Measurements from ENCODE around the gene KIAA0753. TPM values are rescaled to one million over a fixed set of nuclear protein-coding genes. Genes with fewer than 3 reads are reported as not detected.
A peak's percentile ranks its signal among the peaks of the same experiment; 100 is the strongest.

Gene KIAA0753
- total and polyA plus RNA-seq, 2 of the 13 experiments (the other 11 are each of a cell fraction or from before 2014, with no cell fraction given) = 5.2 to 9.1 TPM

GRCh38 chr17:6684881-6685767 is 44.6 kb upstream of the KIAA0753 start (continued):
- TF ChIP-seq ETS1 (CRISPR knock-in tag; IDR thresholded peaks at IDR 0.05) (no peak), ZNF749 (CRISPR knock-in tag; IDR thresholded peaks at IDR 0.05; ENCODE audit: borderline replicate concordance) (no peak), ZNF713 (CRISPR knock-in tag; IDR thresholded peaks at IDR 0.05) (no peak), MTF1 (CRISPR knock-in tag; IDR thresholded peaks at IDR 0.05) (no peak), SAFB2 (CRISPR knock-in tag; IDR thresholded peaks at IDR 0.05; ENCODE audit: borderline replicate concordance, low read depth) (no peak), HBP1 (CRISPR knock-in tag; IDR thresholded peaks at IDR 0.05; ENCODE audit: low read depth) (no peak), CHD4 (IDR thresholded peaks at IDR 0.05; ENCODE audit: borderline replicate concordance, low read length) (no peak), ZNF124 (CRISPR knock-in tag; IDR thresholded peaks at IDR 0.05) (no peak)

- WGBS (ENCODE audit: low lambda C conversion rate) = 76% methylated on average over 7 of the region's 7 CpGs
- Histone ChIP-seq H3K79me2 (ENCODE audit: insufficient read depth, low read length) (no peaks in the 10 kb centered on the region), H3K9ac (ENCODE audit: insufficient read depth, low read depth, low read length) (no peak overlapping the region), H3K4me3 (replicated peaks in 1 of 3; ENCODE audit: insufficient read depth in 1 of 3, low read depth in 2 of 3, low read length in 3 of 3) (no peak overlapping the region), H2AFZ (ENCODE audit: low read length) (no peak overlapping the region), H3K27me3 (ENCODE audit: control insufficient read depth in 1 of 2, insufficient read depth in 2 of 2, low read length in 2 of 2) (no peaks in the 10 kb centered on the region), H3K4me1 (ENCODE audit: insufficient read depth, low read length) (peaks cover 68% of the 10 kb centered on the region), H3K4me2 (ENCODE audit: low read depth, low read length) (no peak overlapping the region), H3K9me3 (ENCODE audit: low read length) (no peaks in the 10 kb centered on the region), H3K27ac (ENCODE audit: extremely low read length, insufficient read depth, low read length) (peak overlapping the region; percentile 36), H4K20me1 (ENCODE audit: insufficient read depth, low read length) (no peaks in the 10 kb centered on the region), H3K36me3 (replicated peaks in 1 of 2; ENCODE audit: control insufficient read depth in 1 of 2, insufficient read depth in 2 of 2, low read length in 2 of 2) (peaks cover 0 to 13% of the 10 kb centered on the region in 2 experiments; a peak in 3 of 5 replicates)
- in situ Hi-C loops (cut with HindIII; ENCODE audit: extremely low pct_ligation_motif_present, low pct_unique_long_range_greater_than_20kb) (no loop called here), intact Hi-C loops (cut with micrococcal nuclease; ENCODE audit: unreplicated experiment) (no loop called here)
- BruUV-seq (replicated peaks) = no TSS peak
- POLR2A ChIA-PET = interaction anchor here (5.8 to 7.7 kb wide), 2 partner anchors 15 to 27 kb away, joined by 96 to 265 read pairs; partner anchors contain the start of gene SLC13A5
- ATAC-seq (no peak), FAIRE-seq (no peak), DNase-seq (ENCODE audit: low spot score) (no peak)
- CTCF ChIA-PET (ENCODE audit: low intra/inter-chr PET ratio, low total read pairs) = no interaction called here
- TF ChIP-seq HNF4A (CRISPR knock-in tag; IDR thresholded peaks at IDR 0.05) (0 out of 2 replicates have a peak, but pooled peaks have one; percentile 7), RCOR2 (CRISPR knock-in tag; IDR thresholded peaks at IDR 0.05) (no peak), CCDC6 (CRISPR knock-in tag; IDR thresholded peaks at IDR 0.05) (0 out of 2 replicates have a peak, but pooled peaks have one; percentile 51), ZFP91 (CRISPR knock-in tag; IDR thresholded peaks at IDR 0.05; ENCODE audit: borderline replicate concordance) (peak; percentile 3), ZNF691 (CRISPR knock-in tag; IDR thresholded peaks at IDR 0.05; ENCODE audit: borderline replicate concordance, low read depth) (peak; percentile 64; the same call in 1 of the 2 replicates), ETS1 (CRISPR knock-in tag; IDR thresholded peaks at IDR 0.05) (no peak), MAX (IDR thresholded peaks at IDR 0.05) (0 out of 2 replicates have a peak, but pooled peaks have one; percentile 13), ETV5 (CRISPR knock-in tag; IDR thresholded peaks at IDR 0.05; ENCODE audit: borderline replicate concordance) (no peak)
These were observed 43.9 kb upstream of the KIAA0753 start for GRCh38 chr17:6684460-6684783.
